Activated effector memory CD4-positive, alpha-beta T cell treated with anti-CD3 and anti-CD28 coated beads, Interleukin-2, amount 50 U/mL, for 16 hours (primary cell): ENCODE data around the gene NUP210L.
"Not testable (repeated sequence)": the region's sequence is repeated elsewhere in the genome, so short reads cannot be mapped to it uniquely, and the experiment has no call there.

ENCODE experiments used
- DNase-seq: peaks from one replicate; pipeline ENCODE4 v3.0.0-alpha.2; 2020

The NUP210L gene

GRCh38 chr1:153990468-153991150 lies 164.3 kb downstream of the NUP210L start, which contains the start of gene RPS27:
TSS of gene RPS27 (plus strand) at chr1:153990762. CDS start at chr1:153990797, 35 bp downstream.
- DNase-seq: peak; percentile 94

DNA sequence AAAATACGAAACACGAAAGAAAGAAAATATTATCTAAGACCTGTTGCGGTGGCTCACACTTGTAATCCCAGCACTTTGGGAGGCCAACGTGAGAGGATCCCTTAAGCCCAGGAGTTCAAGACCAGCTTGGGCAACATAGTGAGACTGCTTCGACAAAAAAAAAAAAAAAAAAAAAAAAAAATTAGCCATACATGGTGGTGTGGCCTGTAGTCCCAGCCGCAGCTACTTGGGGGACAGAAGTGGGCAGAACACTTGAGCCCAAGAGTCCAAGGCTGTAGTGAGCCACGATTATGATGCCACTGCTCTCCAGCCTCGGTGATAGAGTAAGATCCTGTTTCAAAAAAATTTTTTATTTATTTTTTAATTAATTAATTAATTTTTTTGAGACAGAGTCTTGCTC lies 167.3 kb downstream of the NUP210L start:
- DNase-seq: no peak

DNA sequence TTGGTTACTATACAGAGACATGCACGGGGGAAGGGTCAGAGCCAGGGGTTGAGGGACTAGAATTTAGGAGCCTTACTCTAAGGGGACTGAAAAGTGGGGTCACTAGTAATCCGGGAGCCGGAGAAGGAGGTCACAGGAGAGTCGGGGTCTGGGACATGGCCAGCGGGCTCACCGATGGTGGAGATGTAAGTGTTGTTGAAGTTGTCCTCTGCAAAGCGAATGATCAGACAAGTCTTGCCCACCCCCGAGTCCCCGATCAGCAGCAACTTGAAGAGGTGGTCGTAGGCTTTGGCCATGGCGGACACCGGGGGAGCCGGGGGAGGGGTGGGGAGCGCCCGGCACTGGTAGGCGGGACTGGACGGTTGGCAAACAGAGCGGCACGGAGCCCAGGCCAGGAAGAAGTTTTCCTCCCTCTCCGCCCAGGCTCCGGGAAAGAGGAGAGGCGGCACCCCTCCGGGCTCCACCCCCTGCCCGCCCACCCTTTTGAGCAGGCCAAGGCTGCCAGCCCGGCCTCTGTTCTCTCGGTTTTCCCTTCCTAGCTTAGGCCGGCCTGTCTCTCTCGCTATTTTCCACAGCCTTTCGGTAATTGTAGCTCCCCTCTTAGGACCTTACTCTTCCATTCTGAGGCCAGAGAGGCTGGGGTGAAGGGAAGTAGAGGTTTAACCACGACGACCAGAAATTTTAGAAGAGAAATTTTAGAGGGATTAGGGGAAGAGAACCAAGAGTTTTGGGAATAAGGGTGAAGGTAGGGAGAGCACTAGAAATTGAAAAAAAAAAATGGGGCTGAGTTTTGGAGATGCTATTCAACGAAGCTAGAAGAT lies 168.7 kb downstream of the NUP210L start, which contains the start of gene RAB13:
RAB13 (minus strand) TSS at position 399 of the 821 bp plus-strand sequence; CDS start at position 296, 103 bp downstream.
- no peak for DNase-seq

- DNase-seq: peak; percentile 75
Observed at GRCh38 chr1:153985341-153985912, 169.4 kb downstream of the NUP210L start.

- no peak for DNase-seq
Observed at GRCh38 chr1:153984123-153984894, 170.6 kb downstream of the NUP210L start.

- not testable (repeated sequence) for DNase-seq
Observed at GRCh38 chr1:153981735-153982134, 173.1 kb downstream of the NUP210L start.

- DNase-seq: not testable (repeated sequence)
Observed at GRCh38 chr1:153979091-153979490, 175.8 kb downstream of the NUP210L start.

DNA sequence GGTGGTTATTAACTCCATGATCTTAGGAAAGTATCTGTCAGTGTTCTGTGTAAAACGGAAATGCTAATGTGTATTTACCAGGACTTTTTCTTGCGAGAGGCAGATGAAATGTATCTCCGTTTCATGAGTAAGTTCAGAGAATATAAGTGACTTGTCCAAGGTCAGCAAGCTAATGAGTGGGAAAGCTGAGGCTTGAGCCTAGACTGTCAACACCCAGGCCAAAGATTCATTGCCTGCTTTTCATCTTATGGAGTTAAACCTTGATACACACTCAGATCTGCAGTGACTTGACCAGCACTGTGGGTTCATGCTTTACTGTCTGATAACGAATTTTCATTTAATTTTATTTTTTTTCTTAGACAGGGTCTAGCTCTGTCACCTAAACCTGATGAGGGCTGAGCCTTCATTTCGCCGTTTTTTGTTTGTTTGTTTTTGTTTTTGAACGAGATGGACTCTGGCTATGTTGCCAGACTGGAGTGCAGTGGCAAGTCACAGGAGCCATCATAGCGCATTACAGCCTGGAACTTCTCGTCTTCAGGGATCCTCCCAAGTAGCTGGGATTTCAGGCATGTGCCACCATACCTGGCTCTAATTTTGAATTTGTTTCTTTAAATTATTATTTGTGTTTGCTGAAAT lies 176.5 kb downstream of the NUP210L start:
- no peak for DNase-seq

DNA sequence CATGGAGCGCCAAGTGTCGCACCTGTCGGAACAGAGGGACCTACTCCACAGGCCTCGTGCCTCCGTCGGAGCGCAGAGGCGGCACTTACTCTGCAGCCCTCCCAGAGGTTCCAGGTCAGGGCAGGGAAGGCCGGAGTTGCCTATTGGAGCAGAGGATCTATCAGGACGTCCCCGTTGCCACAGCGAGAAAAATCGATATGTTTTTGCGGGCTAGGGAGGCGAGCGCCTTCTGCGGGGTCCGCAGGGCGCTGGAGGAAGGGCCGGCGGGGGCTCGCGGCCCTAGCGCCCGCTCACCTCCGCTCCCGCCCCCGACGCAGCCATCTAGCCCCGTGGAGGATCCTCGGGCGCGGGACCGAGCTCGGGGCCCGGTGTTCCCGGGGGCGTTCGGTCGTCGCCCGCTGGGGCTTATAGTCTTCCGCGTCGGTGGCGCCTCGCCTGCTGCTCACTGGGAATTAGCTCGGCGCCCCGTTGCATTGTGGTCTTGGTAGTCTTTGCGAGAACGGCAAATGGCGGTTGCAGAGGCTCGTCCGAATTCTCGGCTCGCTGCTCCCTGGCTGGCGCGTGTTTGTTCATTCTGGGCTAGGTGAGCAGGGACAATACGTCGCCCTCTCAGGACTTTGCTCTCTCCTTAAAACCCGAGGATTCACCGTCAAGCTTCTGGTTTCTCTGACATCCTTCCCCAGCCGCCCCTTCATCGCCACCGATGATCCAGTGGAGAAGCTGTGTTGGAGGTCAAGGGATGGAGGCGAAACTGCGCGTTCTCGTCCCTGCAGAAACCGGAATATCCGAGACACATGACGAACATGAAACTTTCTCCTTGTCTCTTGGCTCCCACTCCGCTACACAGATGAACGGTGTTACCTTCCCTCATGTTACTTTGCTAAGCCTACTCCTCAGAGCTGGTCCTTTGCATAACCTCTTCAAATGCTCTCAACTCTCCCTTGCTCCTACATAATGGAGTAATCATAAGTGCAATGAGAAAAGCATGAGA lies 177.3 kb downstream of the NUP210L start, which contains the start of gene JTB:
JTB (minus strand) TSS at position 425 of the 991 bp plus-strand sequence; CDS start at position 3, 422 bp downstream.
- DNase-seq: peak; percentile 94

- no peak for DNase-seq
Observed at GRCh38 chr1:153976819-153977249, 178.0 kb downstream of the NUP210L start.

- DNase-seq: no peak
Observed at GRCh38 chr1:153973525-153973924, 181.3 kb downstream of the NUP210L start.

DNA sequence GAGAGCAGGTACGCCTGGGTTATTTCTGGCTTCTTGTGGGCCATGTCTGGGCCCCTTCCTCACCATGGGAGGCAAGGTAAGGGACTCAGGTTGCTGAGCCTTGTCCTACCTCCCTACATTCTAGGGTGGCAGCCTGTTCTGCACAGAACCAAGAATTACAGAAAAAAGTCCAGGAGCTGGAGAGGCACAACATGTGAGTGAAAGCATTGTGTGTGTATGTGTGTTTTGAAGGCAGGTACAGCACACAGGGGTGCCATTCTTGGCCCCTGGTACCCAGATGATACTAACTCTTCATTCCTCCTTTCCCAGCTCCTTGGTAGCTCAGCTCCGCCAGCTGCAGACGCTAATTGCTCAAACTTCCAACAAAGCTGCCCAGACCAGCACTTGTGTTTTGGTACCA lies 181.8 kb downstream of the NUP210L start:
- DNase-seq: no peak

DNA sequence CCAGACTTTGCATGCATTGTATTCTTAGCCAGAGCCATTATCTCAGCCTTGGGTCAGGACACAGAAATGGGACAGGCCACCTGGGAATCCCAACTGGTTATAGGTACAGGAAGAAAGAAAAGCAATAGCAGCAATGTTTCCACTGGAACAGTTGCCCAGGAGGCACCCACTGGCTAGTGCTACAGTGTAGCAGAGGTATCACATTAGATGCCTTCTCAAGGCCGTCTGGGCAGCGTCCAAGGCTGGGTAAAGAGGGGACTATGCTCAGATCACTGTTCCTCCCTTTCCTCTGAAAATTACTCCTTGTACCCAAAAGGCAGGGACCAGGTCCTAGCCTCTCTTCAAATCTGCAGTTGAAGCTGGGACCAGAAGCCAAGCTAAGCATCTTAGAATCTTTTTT lies 184.5 kb downstream of the NUP210L start:
- DNase-seq: no peak

- no peak for DNase-seq
Observed at GRCh38 chr1:153968972-153969371, 185.9 kb downstream of the NUP210L start.

GRCh38 chr1:153968408-153968807 lies 186.5 kb downstream of the NUP210L start:
- DNase-seq: no peak

GRCh38 chr1:153968000-153968363 lies 186.9 kb downstream of the NUP210L start:
- no peak for DNase-seq

- DNase-seq: peak; percentile 92
Observed at GRCh38 chr1:153967107-153967999, 187.5 kb downstream of the NUP210L start, which contains the start of gene CREB3L4. TSS of gene CREB3L4 (plus strand) at chr1:153967902. CDS start at chr1:153968526, 624 bp downstream.

DNA sequence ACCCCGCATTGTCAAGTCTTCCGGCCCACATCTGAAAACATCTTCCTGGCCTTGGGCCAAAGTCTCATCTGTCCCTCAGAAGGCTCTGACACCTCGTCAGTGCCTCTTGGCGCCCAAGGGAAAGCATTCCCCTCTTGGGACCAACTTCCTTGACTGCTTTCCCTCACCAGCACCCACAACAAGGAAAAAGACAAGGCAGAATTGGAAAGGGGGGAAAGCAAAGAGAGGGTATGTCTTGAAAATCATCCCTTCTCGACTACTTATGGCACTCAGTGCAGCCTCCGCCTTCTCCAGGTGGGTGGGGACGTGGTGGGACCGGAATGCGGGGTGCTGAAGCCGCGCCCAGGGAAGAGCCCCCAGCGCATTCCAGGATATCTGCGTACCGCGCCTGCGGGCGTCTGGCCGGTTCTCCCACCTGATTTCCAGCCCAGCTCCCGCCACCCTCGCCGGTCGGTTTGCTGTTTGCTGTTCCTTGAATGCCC lies 191.0 kb downstream of the NUP210L start:
- no peak for DNase-seq
